Fibroblast of skin of left quadriceps (primary cell): ENCODE results near the gene HCRTR2.
"Not testable (repeated sequence)": the region's sequence is repeated elsewhere in the genome, so short reads cannot be mapped to it uniquely, and the experiment has no call there.

Experiments
- DNase-seq, 2 experiments: peaks; one replicate each; pipeline ENCODE4 v3.0.0-alpha.2; 2013; ENCODE audit warnings: low read depth in 2 of 2

The HCRTR2 gene

DNA sequence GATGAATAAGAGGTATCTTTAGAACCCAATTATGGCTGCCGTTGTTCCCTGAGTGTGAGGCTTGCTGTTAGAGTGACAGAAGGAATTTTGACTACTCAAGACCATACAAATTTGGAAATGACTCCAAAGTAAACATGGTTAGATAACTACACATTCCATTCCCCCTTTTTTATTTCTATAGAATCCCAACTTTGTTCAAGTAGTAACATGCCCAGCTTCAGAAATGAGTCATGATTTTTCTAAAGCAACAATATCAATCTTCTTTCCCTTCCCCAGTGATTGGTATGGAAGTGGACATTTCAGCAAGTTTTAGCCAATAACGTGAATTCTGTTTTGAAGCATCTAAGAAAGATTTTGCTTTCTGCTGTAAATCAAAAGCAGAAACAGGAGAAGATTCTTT, 37.8 kb downstream of the HCRTR2 start:
- peak; percentile 51 to 52 for DNase-seq

GRCh38 chr6:55220961-55221360, 46.6 kb downstream of the HCRTR2 start:
- DNase-seq = no peak

GRCh38 chr6:55227862-55228261, 53.5 kb downstream of the HCRTR2 start:
- no peak for DNase-seq

GRCh38 chr6:55239099-55239498, 64.8 kb downstream of the HCRTR2 start:
- peak; percentile 17 to 23 for DNase-seq

DNA sequence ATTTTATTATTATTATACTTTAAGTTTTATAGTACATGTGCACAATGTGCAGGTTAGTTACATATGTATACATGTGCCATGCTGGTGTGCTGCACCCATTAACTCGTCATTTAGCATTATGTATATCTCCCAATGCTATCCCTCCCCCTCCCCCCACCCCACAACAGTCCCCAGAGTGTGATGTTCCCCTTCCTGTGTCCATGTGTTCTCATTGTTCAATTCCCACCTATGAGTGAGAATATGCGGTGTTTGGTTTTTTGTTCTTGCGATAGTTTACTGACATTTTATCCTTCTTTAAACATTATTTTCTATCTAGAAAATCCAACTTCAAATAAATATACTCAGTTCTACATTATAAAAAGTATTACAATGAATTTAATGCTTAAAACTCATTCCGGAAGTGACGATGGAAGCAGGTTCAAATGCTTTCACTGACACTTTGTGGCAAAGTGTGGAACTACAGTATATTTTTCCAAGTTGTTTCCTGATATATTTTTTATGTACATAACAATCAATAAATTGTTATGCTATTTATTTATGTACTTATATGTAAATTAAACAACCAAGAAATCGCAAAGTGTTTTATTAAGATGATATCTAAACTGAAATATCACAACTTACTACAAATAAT, 66.8 kb downstream of the HCRTR2 start:
- DNase-seq = peak; percentile 13 to 21

- no peak for DNase-seq
Measured at GRCh38 chr6:55250400-55250799, 76.1 kb downstream of the HCRTR2 start.

- no peak for DNase-seq
Measured at GRCh38 chr6:55255113-55255512, 80.8 kb downstream of the HCRTR2 start.

DNA sequence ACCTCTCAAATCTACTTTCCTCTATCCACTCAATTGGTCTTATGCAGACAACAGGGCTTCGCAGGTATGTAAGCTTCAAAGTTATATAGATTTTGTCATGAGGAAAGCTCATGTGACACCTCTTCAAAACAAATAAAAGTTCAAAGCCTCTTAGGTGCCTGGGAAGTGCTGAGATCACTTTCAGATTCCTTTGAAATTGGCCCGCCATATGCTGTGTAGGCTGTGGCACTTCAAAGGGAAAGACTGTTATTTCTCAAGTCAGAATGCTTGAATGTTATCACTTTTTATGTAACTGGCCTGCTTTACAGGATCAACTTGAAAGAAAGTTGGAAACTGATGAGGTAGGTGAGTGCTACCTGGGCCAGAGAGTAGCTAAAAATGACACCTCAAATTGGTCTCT, 85.9 kb downstream of the HCRTR2 start:
- no peak for DNase-seq

- DNase-seq = no peak
Measured at GRCh38 chr6:55265409-55266114, 91.2 kb downstream of the HCRTR2 start.

DNA sequence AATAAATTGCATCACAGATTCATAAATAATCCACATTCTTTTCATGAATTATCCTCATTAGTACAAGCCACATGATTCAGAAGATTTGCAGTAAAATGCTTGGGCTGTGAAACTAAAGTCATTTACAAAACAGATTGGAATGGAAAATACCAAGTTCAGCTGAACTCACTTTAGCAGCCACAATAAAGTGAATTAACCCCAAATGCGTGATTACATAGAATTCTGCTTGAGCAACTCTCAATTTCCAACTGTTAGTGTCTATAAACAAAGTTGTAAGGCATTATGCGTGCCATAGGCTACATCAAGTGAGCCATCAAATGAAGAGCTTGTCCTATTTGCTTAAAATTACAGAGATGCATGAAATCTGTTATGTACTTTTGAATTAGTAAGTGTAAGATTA, 92.6 kb downstream of the HCRTR2 start:
- DNase-seq = peak; percentile 32 to 39

DNA sequence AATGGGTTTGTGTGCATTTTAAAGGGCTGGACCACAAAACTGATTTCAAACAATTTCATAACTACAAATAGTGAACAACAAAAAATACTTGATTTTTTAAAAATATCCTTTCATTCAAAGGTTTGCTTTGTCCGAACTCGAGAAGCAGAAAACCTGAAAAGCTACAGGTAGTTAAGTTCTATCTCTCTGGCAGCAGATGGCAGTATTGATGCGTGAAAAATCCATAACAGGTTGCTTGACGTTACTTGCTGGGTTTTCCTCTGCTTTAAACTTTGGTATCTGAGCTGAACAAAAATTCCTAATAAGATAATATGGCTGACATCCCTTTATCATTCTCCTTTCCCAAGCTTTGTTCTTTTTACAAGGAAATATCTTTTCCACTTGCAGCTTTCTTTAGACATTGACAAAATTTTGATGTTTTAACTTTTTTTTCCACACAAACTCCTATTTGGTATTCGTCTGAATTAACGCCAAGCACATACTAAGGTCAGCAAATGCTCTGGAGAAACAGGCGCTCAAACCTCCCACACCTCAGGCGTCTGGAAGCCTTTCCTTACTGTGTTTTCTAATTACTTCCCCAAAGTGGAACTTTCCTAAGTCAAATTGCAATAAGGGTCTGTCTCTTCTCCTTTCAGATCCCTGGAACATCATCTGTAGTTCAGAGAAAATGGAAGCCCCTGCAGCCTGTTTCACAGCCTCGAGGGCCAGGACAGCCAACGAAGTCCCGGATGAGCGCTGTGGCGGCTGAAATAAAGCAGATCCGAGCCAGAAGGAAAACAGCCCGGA, 102.6 kb downstream of the HCRTR2 start:
- peak; percentile 36 to 42 for DNase-seq

DNA sequence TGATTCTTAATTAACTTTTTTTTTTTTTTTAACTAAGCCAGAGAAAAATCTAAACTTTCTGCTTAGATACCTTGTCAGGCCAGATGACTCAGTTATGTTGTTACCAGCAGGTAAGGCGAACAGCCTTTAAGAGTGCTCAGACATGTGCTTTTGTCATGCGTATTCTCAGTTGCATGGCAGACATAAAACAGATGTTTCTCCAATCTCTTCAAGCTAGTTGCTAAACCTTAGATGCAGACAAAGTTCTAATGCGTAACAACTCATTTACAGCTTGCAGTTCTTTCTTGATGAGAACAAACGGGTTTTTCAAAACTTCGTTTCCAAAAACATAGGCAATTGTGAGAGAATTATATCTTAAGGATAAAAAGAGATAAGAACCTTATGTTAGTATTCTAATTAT, 103.3 kb downstream of the HCRTR2 start:
- DNase-seq = no peak

DNA sequence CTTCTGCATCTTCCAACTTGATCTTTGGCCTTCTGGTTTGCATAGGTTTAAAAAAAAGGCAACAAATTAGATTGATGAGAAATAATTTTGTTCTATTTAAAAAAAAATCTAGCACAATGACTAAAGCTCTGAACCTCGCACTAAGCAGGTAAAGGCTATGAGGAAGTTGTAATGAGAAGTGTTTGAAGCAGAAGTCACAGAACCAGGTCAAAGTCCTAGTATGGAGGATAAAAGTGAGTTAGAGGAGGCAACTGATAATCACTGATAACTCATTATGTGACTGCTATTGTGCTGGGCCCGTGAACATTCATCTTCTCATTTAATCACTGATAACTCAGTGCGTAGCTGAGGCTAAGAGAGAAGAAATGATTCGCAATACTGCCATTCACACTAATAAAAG, 106.9 kb downstream of the HCRTR2 start:
- DNase-seq = no peak

DNA sequence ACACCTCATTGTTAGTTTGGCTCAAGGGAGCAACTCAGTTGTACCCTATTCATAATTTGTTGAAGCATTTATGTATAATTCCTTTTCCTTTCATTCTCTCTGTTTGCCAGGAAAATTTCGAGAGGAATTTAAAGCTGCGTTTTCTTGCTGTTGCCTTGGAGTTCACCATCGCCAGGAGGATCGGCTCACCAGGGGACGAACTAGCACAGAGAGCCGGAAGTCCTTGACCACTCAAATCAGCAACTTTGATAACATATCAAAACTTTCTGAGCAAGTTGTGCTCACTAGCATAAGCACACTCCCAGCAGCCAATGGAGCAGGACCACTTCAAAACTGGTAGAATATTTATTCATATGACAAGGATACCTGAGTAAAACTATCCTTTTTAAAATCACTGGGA, 107.8 kb downstream of the HCRTR2 start:
- DNase-seq = no peak

DNA sequence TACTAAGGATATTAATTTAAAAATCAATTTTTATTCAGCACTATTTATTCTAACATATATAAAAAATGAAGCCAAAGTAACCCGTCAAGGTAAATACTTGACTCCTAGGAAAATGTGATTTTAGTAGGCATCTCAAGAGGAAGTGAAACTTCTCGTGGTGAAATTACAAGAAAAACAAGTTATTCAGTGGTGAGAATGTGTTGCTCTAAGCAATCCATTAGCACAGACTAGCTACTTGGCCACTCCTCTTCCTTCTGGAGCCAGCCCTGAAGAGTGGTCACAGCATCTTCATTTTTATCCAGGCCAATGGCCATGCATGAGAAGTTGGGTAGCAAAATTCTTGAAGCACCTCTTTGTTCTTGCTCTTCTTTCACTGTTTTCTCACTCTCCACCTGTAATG, 112.5 kb downstream of the HCRTR2 start:
- no peak for DNase-seq

DNA sequence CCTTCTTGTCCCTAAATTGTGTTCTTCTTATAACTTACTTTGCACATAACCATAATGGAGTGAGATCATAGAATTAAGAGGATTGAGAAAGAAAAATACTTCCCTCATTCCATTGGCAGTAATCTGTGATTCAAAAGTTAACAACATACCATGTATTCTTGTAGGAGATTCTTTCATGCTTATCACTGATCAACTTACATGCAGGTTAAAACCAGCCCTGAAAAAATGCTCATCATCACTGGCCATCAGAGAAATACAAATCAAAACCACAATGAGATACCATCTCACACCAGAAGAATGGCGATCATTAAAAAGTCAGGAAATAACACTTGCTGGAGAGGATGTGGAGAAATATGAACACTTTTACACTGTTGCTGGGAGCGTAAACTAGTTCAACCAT, 116.4 kb downstream of the HCRTR2 start:
- no peak for DNase-seq

DNA sequence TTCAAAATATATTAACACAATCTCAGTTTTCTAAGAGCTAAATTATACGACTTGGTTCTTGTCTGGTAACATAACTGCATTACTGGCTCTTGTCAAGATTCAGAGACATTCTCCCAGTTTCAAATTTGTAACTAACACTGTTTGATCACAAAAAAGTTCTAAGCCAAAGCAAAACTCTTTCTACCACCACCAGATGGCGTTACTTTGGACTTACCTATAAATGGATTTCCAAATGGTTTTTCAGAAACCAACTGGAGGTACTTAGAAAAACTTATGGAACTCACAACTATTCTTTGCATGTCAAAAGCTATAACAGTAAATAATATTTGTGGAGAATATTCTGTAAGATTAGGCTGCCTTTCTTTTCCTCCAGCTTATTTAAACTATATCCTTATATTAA, 118.8 kb downstream of the HCRTR2 start:
- no peak for DNase-seq

GRCh38 chr6:55297214-55297613, 122.9 kb downstream of the HCRTR2 start:
- DNase-seq = not testable (repeated sequence)

DNA sequence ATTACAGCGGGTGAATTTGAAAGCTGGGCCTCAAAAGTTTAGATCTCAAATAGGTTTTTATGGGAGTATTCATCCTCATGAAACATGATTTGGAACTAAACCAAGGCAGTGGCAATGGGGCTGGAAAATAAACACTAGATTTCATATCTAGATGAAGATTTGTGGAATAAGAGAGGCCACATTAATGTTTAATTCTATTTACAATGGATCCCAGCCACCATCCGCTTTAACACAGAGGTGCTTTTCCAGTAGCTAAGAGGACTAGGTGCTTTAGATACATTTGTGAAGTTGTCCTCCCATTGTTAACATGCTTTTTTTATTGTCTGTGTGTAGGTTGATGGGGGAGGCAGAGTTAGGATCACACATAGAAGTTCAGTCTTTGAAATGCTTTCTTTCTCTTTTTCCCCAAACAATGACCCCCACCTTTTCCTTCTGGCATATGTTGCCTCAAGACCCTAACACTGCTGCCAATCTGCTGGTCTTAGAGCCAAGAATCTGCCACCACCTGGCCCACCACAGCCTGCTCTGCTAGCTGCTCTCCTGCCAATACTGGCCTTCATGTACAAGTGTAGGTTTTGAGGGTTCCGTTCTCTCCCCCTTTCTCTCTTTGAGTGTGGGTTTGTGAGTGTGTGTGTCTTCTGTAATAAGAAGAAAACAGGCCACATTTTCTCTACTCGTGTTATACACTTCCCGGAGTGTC, 125.1 kb downstream of the HCRTR2 start:
- DNase-seq = no peak

- DNase-seq = no peak
Measured at GRCh38 chr6:55304747-55305146, 130.4 kb downstream of the HCRTR2 start.

DNA sequence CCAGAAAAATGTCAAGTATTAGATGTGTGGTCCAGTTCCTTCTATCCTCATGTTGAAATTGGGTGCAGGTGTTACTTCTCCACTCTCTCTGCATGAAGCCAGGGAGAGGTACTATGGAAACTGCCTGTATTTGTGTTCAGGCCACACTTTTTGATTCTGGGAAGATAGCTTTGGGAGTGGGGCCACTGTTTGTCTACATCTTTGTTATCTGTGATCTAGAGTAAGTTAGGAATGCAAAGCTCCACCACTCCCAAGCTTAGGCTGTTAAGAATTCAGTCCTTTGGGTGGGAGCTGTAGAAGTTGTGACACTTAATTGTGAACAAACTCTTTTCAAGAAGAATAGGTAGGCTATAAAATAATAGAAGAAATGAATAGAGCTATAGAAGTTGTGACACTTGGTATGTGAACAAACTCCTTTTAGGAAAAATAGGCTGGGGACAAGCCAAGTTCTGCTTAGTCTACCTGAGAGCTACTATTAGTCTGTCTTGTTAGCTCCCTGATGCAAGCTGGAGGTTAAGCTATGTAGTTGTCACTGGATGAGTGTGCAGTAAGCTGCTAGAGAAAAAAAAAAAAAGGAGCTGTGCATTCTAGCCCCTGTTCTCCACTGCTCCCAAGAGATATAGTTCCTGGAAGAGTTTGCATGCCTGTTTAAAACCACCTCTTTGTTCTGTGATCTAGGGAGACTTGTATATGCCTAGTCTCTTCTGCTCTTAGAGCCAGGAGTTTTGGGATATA, 145.8 kb downstream of the HCRTR2 start:
- DNase-seq = no peak

DNA sequence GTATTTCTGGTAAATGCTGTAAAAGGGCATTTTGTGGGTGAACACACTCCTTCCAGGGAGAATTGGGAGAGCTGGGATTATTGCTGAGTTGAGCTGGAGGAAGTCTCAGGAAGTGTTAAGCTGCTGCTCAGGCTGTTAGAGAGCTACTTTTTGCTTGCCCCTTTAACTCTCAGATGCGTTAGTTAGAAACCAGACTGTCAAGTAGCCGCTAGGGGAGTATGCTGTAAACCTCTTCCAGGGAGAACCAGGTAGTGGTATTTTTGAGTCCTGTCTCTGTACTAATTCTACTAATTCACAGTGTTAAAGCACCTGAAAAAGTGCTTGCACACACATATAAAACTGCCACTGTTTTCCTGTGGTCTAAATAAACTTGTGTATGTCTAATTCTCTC, 146.4 kb downstream of the HCRTR2 start:
- no peak for DNase-seq
